ENCODE data around the gene FIZ1.

Gene FIZ1

GRCh38 chr19:55611983-55612645 lies 12.8 kb upstream of the FIZ1 start:
- no peak for DNase-seq

- no peak for DNase-seq
Measured at GRCh38 chr19:55611300-55611982, 12.1 kb upstream of the FIZ1 start.

GRCh38 chr19:55609326-55609725 lies 10.0 kb upstream of the FIZ1 start:
- no peak for DNase-seq

GRCh38 chr19:55606817-55607216 lies 7.5 kb upstream of the FIZ1 start:
- no peak for DNase-seq

- no peak for DNase-seq
Measured at GRCh38 chr19:55606471-55606787, 7.1 kb upstream of the FIZ1 start.

DNA sequence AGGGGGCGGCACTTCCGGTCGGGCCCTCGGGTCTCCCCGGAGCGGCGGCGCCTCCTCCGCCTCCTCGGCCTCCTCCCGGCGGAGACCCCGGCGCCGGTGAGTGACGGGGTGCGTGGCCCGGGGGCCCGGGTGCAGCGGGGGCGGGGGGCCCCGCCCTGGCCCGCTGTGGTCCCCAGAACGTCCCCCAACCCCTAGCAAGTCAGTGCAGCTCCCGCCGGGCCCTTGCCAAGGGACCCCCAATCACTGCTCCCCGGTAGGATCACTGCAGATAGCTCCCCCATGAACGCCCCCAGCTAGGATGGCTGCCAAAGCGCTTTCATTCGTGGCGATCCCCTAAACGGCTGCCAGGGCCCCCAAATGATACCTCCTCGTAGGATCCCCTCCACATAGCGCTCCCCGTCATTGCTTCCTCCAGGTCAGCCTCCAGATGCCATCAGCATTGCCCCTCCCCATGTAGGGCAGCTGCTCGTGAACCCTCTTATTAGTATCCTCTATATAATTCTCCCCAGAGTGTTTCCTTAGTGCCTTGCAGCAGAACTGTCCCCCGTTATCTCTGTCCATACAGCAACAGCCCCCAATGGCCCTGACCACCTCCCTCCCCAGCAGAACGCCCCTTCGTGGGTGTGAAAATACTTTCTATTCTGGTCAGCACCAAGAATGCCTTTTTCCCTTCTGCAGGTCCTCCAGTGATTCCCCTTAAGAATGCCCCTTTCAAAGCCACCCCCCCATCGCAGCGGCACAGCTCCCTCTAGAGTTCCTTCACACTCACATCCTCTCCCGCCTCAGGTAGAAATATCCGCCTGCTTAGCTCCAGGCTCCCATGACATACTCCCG lies 6.5 kb upstream of the FIZ1 start, which contains the start of gene ZNF865:
ZNF865 (plus strand) TSS at position 11 of the 834 bp plus-strand sequence. CDS start 7,972 bp downstream, outside the sequence.
- DNase-seq: peak; percentile 80

DNA sequence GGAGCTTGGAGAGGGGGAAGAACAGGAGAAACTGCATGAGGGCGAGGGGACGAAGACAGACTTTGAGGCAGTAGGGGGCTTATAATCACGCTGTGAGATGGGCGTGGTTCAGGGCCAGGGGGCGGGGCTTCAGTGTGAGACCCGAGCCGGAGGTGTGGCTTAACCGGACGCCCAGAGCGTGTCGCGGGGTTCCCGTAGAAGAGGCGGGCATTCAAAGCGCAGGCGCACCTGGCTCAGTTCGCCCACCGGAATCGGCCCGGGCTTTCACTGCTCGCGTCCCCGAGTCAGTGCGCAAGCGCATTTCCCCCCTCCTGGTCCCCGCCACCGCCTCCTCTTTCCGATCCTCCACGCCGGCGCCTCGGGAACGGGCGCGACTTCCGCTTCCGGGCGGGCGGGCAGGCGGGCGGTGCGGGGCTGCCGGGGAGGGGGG lies 5.9 kb upstream of the FIZ1 start:
- peak; percentile 99 for DNase-seq

DNA sequence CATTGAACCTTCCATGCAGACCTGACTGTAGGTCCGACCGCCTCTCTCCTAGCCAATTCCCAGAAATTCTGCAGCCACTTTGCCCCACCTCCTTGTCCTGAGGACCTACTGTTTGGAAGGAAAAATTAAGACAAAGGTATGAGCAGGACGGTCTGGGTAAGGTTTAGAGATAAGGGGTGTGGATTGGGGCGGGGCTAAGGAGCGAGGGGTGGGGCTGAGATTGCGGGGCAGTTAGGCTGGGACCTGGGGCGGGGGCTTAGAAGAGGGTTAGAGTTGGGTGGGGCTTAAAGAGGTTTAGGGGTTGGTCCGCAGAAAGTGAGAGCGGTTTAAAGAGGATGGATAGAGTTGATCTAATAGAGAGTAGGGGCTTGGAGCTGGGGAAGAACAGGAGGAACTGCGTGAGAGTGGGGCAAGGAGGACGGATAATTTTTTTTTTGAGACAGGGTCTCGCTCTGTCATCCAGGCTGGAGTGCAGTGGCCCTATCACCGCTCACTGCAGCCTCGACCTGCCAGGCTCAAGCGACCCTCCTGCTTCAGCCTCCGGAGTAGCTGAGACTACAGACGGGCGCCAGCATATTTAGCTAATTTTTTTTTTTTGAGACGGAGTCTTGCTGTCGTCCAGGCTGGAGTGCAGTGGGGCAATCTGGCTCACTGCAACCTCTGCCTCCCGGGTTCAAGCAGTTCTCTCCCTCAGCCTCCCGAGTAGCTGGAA lies 4.4 kb upstream of the FIZ1 start:
- DNase-seq: no peak

DNA sequence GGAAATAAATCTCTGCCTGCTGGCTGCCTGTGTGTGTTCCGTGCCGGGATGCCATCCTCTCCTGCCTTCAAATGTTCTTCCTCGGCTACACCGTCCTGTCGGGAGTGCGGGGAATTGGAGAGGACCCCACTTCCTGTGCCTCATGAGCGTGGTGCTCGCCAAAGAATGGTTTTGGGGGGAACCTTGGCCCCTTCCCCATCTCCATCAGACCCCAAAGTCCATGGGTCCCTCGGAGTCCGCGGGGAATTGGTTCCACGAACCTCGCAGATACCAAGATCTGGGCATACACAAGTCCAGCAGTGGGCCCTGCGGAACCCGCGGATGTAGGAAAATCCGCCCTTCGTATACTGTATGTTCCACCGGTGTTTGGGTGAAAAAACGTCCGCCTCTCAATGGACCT lies 3.8 kb upstream of the FIZ1 start:
- DNase-seq: no peak

GRCh38 chr19:55602104-55603001 lies 3.0 kb upstream of the FIZ1 start:
- no peak for DNase-seq

- no peak for DNase-seq
Measured at GRCh38 chr19:55601084-55601483, 1.8 kb upstream of the FIZ1 start.

DNA sequence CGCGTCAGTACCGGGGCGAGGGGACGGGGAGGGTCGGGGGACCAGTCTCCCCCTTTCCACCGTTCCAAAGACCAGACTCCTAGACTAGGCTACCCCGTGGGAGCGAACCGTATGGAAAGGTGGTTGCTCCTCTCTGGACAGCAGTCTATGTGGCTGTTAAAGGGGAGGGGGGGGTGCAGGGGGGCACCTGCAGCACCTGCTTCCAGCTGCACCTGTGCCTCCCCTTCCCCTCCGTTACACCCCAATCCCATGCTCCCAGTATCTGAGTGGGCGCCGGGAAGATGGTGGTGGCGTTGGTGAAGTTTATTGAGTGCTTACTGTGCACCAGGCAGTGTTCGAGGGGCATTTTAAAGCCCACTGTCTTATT lies 1.3 kb upstream of the FIZ1 start:
- no peak for DNase-seq

GRCh38 chr19:55599842-55600661 lies 735 bp upstream of the FIZ1 start, which contains the start of gene ZNF524:
Gene ZNF524 (plus strand): TSS chr19:55600288. CDS start chr19:55602113, 1,825 bp downstream.
- peak; percentile 92 for DNase-seq

- DNase-seq: peak; percentile 98
Measured at GRCh38 chr19:55598719-55599467, 424 bp downstream of the FIZ1 start.

DNA sequence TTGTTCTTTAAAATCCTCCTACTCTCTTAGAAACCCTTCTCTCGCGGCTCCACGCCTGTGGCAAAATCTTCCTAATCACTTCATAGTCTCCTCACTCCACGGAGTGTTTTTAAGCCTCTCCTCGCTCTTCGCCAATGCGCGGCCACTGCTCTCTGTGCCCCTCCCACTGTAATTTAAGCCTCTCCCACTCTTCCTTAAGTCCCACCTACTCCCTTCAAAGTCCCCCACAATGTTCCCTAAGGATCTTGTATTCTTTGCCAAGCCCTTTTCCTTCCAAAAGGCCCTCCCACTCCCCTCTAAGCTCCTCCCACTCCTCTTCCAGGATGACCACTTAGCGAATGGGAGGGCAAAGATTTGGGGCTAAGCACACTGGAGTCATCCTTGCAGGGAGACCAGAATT lies 1.3 kb downstream of the FIZ1 start:
- no peak for DNase-seq

GRCh38 chr19:55597501-55597921 lies 1.8 kb downstream of the FIZ1 start:
- DNase-seq: no peak

- no peak for DNase-seq
Measured at GRCh38 chr19:55596304-55596703, 3.0 kb downstream of the FIZ1 start.

DNA sequence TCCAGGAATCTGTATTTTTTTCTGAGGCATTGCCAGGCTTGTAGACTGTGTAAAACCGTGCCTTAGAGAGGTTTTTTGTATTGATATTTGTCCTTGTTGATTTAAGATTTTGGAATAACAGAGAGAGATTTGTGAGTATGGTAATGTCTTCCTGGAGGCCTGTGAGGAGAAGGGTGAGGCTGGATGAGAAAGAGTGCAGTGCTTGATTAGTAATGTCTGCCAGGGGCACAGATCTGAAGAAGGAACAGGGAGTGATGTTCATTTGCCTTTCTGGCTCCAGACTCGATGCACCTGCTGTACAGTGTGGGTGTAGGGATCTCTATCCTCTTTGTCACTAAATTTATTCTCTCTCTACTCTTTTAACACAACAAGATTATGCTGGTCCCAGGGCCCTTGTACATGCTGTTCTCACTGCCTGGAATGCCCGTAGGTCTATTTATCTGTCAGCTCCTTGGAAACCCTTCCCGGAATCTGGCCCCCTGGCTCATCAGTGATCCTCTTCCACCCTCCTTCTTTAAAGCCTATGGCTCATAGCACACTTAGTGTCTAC lies 4.2 kb downstream of the FIZ1 start:
- no peak for DNase-seq

DNA sequence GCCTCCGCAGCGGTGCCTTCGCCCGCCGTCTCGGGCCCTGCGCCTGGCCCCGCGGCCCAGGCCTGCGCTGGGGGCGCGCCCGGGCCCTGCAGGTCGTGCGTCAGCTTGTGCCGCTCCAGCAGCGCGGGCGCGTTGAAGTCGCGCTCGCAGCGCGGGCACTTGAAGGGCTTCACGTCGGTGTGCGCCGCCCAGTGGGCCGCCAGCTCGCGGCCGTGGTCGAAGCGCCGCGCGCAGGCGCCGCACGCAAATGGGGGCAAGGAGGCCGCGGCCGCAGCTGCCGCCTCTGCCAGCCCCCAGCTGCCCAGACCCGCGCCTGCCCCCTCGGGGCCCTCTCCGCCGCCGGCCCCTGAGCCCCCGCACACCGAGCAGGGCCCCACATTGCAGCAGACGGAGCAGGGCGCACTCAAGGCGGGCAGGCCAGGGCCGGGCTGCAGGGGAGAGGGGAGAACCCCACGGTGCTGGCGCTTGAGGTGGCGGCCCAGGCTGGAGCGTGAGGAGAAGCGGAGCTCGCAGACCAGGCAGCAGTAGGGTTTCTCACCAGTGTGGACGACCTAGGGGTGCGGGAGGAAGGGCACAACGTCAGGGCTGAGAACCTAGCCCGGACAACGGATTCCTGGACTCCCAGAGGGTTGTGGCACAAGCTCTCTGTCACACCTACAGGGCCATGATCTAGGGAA lies 6.1 kb downstream of the FIZ1 start:
- DNase-seq: no peak
